GM21381 (cell line): ENCODE measurements around the gene AGAP1.

Experiments
- ATAC-seq: cut with Tn5 transposase; IDR thresholded peaks from one replicate; pipeline ENCODE4 v1.9.1; 2021; ENCODE audit warnings: mild to moderate bottlenecking, moderate library complexity; ENCODE audit not compliant: unreplicated experiment

Gene AGAP1

GRCh38 chr2:235725016-235725489 is 231.2 kb downstream of the AGAP1 start:
- no peak for ATAC-seq

- no peak for ATAC-seq
Measured at GRCh38 chr2:235725841-235726240, 232.0 kb downstream of the AGAP1 start.

- no peak for ATAC-seq
Measured at GRCh38 chr2:235726554-235726953, 232.7 kb downstream of the AGAP1 start.

- no peak for ATAC-seq
Measured at GRCh38 chr2:235727174-235727573, 233.3 kb downstream of the AGAP1 start.

GRCh38 chr2:235727891-235728799 is 234.3 kb downstream of the AGAP1 start:
- no peak for ATAC-seq

DNA sequence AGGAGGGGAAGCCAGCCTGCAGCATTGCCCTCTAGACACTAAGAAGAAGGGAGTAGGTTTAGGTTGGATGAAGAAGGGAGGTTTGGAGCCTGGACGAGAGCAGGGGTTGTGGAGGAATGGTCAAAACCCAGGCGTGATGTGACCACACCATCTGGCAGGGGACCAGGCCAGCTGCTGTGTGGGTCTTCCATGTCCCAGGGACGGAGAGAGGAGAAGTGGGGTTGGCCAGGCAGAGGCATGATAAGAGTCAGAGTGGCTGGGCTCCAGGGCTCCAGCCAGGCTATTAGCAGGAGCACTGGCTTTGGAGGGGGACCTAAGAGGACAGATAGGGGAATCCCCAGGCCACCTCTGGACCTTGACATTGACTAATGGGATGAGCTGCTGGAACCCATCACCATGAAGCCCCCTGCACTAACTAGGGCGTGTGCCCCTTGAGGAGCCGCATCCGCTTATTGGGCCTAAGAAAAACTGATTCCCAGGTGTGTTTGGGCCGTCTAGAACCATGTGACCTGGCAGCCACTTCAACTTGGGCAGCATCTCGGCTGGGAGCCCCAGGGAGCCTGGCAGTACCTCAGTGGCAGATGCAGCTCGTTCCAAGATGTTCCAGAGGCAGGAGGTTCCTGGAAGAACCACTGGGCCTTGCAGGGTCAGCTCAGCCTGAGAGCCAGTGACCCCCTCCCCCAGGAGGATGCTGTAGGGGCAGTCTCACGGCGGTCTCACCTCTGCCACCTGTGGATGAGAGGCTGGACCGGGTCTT is 235.1 kb downstream of the AGAP1 start:
- ATAC-seq, result no peak

- ATAC-seq, result no peak
Measured at GRCh38 chr2:235729557-235729947, 235.7 kb downstream of the AGAP1 start.

- no peak for ATAC-seq
Measured at GRCh38 chr2:235730115-235730514, 236.3 kb downstream of the AGAP1 start.

DNA sequence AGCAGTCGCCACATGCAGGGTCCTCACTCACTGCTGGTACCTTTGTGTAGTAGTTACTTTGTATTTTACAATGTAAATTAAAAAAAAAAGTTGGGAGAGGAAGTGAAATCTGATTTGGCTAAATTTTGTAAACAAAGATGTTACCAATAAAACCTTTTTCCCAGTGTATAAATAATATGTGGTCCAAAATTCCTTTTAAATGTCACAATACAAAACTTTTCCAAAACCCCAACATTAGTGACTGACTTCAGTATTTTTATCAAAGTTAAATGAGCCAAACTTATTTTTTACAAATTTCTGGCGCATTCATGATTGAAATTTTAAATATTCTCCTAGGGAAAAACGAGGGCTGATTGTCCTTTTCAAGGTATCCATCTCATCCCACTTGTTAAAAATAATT is 239.9 kb downstream of the AGAP1 start:
- ATAC-seq, result no peak

DNA sequence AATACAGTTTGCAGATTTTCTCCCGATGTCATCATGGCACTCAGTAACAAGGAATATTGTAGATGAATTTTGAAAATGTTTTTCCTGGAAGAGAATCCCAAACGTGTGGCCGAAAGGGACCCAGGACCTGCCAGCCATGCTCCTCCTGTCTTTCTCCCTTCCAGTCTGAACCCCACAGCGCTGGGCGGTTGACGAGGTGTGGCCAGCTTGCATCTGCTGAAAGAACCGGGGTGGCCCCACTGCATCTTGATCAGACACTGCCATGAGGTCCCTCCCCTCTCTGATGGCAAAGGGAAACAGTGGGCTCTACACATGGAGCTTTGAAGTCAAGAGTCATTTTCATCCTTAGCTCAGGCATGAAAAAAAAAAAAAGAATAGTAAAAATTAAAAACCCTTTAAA is 240.3 kb downstream of the AGAP1 start:
- ATAC-seq, result no peak

DNA sequence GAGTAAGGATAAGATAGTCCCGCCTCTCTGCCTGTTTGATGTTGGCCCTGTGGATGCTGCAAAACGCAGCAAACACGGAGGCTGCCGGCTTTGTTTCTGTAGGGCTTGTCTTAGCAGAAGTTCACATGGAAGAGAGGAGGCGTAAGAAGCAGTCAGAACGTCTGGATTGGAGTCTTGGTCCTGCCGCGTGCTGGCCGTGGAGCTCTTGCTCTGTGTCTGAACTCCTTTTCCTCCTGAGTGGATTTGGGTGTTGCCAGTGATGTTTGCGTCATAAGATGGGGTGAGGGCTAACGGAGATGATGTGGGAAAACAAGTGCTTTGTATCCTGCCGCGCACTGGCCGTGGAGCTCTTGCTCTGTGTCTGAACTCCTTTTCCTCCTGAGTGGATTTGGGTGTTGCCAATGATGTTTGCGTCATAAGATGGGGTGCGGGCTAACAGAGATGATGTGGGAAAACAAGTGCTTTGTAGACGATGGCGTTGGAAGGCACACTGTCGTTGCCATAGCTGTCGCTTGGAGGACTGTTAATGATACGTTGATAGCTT is 240.9 kb downstream of the AGAP1 start:
- ATAC-seq, result no peak

DNA sequence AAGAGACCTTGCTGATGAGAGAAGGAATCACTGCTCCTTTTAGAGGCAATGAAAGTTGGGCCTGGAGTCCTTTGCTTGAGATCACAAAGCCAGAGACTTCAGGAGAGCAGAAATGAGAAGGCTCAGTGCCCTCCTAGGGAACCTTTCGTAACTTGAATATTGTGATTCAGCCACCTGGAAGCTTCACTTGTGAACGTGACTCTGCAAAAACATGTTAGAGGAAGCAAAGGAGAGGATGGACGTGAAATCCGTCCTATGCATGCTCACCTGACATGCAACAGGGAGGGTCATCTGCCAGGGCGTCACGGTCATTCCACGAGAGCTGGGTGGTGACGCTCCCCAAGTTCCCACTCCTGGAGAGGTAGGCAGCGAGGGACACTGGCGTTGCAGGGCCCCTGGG is 243.6 kb downstream of the AGAP1 start:
- no peak for ATAC-seq

DNA sequence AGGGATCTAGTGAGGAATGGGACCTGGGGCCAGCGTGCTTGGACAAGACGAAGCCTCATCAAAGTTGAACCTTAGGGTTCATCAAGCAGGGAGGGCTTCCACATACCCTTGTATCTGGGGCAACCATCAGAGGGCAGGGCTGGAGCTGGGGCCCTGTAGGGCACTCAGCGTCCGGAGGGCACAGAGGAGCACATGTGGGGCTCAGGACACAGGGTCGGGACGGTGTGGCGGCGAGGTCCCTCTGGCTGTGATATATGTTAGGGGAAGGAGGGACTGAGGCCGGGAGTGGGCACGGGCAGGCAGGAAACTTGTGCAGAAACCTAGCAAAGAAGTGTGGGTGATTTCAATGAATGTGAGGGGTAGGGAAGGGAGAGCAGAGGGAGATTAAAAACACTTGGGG is 244.0 kb downstream of the AGAP1 start:
- no peak for ATAC-seq

DNA sequence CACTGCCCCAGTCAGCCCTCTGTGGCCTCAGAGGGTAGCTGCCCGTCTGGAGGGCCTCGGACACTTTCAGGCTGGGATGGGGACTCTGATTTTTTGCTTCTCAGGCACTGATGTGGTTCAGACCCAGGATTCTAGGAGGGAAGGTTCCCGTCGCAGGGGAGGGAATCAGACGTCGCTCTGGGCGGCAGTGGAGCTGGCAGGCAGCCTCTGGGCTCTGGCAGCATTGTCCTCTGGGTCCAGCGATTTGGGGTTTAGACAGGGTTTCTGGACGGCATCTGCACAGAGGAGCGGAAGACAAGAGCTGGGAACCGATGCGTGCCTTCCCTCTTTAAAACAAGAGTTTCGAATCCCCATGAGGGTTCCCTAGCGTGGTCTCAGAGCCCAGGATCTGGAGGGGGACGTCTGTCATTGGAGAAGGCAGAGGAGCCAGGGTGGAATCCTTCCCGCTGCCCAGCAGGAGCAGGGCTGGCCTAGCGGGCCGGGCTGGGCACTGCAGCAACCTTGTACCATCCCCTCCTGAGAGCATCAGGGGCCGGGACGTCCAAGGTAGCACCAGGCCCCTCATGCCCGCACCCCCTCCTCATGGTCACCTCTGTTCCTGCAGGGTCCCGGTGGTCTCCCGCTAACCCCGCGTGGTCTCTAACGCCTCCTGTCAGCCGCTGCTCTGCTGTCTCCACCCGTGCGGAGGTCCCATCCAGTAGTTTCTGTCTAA is 246.0 kb downstream of the AGAP1 start:
- no peak for ATAC-seq

DNA sequence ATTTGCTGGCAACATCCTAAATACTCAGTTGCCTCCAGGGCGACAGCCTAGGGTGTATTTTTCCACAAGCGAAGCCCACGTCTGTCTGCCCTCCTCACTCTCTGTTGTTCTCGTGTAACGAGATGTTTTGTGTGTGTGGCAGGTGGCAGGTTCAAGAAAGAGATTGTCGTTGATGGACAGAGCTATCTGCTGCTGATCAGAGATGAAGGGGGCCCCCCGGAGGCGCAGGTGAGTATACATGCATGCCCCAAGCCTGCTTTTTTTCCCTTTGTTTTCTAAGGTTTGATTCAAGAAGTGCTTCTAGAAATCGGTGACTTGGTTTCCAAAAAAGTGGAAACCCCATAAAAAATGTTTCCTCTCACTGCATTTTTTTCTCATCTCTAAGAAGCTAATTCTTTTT is 247.0 kb downstream of the AGAP1 start:
- ATAC-seq, result no peak

DNA sequence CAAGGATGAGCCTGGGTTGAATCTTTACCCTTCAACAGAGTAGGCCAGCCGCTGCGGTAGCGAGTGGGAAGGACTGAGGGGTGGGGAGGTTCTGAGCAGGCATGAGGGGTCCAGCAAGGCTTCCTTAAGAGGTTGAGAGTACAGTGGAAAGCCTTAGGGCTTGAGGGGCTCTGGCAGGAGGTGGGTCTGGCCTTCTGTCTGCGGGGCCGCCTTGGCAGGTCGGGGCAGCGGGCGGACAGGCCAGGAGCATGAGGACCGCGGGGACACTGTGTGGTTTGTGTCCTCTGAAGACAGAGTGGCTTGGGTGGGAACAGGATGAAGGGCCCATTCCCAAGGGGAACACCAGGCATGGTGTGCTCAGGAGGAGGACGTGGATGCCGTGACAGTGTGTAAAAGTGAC is 250.3 kb downstream of the AGAP1 start:
- no peak for ATAC-seq

GRCh38 chr2:235745597-235745996 is 251.8 kb downstream of the AGAP1 start:
- ATAC-seq, result no peak

DNA sequence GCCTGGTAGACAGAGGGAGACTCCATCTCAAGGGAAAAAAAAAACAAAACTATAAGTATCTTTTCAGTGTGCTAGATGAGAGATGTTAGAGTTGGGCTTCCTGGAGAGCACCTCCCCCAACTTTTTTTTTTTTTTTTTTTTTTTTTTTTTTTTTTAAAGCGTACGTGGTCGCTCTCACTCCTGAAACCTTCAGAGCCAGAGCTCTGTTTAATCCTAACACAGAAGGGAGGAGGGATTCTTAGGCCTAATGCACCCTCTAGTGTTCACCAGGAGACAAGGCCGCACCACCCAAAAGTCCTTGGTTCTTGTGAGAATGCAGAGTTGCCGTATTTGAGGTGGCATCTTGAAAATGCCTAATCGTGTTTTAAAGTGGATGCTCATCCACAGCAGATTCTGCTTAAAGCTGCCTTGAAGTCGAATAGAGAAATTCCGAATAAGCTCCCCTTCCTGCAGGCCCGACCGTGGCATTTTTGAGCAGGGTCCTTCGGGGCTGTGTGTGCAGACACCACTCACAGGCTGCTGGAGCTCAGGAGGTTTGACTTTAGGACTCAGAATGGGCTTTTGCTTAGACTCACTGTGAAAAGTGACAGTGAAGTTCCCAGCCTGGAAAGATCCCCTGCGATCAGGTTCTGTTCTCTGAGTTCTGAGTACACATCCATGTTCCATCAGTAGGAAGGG is 252.6 kb downstream of the AGAP1 start:
- no peak for ATAC-seq

DNA sequence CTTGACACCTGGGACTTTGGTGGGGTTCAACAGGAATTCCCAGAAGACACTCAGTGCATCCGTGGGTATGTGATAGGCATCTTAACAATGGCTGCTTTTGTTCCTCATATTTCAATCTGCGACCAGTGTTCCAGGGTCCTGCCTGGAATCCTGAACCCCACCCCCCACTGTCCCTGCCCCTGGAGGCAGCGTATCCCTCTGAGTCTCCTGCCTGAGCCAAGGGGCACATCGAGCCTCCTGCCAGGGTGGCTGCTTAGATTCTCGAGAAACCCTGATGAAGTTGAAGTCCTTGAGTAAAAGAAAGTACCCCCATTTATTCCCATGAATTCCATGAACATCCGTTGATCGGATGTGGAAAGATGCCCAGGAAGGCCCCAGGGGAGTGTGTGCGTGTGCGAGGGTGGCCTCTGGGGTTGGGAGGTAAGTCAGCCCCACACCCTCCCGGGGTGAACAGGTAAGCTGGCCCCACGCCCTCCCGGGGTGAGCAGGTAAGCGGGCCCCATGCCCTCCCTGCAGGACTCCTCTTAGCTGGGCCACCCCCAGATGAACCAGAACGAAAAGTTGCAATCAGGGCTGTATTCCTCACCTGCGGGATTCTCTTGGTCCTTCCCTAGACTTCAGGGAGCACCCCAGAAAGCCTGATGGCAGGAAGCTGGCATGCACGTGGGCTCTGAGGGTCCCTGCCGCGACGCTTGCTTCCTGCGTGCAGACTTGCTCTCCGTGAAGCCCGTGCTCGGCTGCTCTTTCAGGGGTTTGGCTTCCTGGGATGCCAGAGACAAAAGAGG is 253.3 kb downstream of the AGAP1 start:
- no peak for ATAC-seq

GRCh38 chr2:235747786-235748091 is 253.9 kb downstream of the AGAP1 start:
- ATAC-seq, result no peak
